Kidney (tissue), 14 donors: Measurements from ENCODE around the gene PRDM8. TPM values are rescaled to one million over a fixed set of nuclear protein-coding genes. Genes with fewer than 3 reads are reported as not detected.

Source experiments
- DNase-seq, 5 donors: peaks; one replicate each; pipeline ENCODE4 v3.0.0-alpha.2; 2013 to 2020
- FAIRE-seq: peaks from 2 replicates; lab custom pipeline; 2012; peaks lifted over from hg19 to GRCh38; lab: Jason Lieb, UNC
- H3K27ac ChIP-seq, 2 donors: one replicate each; pipeline ENCODE4 v1.7.0; 2013; ENCODE audit warnings: low read depth in 2 of 2, low read length in 2 of 2, inconsistent platforms in 1 of 2
- H3K27me3 ChIP-seq: one replicate; pipeline ENCODE4 v1.7.1; 2013; ENCODE audit warnings: low read length, inconsistent platforms; ENCODE audit not compliant: control insufficient read depth, insufficient read depth
- H3K36me3 ChIP-seq, 3 donors: one replicate each; pipeline versions ENCODE4 v1.7.0 to v1.7.1; 2013; ENCODE audit warnings: low read length in 3 of 3, control low read depth in 1 of 3, inconsistent platforms in 1 of 3; ENCODE audit not compliant: insufficient read depth in 3 of 3, control insufficient read depth in 2 of 3
- H3K4me1 ChIP-seq, 3 donors: one replicate each; pipeline versions ENCODE4 v1.7.0 to v1.7.1; 2013; ENCODE audit warnings: low read length in 3 of 3, inconsistent platforms in 1 of 3, low read depth in 1 of 3; ENCODE audit not compliant: control insufficient read depth in 2 of 3, insufficient read depth in 2 of 3
- H3K4me3 ChIP-seq, 3 donors: one replicate each; pipeline versions ENCODE4 v1.7.0 to v1.8.1; 2013; ENCODE audit warnings: low read length in 3 of 3, control low read depth in 1 of 3, inconsistent platforms in 1 of 3
- H3K9ac ChIP-seq, 3 donors: one replicate each; pipeline versions ENCODE4 v1.7.0 to v1.7.1; 2013; ENCODE audit warnings: low read length in 3 of 3, control low read depth in 1 of 3, inconsistent platforms in 1 of 3
- H3K9me3 ChIP-seq, 3 donors: one replicate each; pipeline versions ENCODE4 v1.7.0 to v1.7.1; 2013; ENCODE audit warnings: low read length in 3 of 3, control low read depth in 1 of 3, inconsistent platforms in 1 of 3; ENCODE audit not compliant: control insufficient read depth in 2 of 3, insufficient read depth in 1 of 3
- intact Hi-C: fragments of 100-400 bp; cut with DNase I; formaldehyde crosslinking; loops from one replicate; pipeline ENCODE4 v1.11.1; 2022
- polyA plus RNA-seq: library from polyadenylated mRNA; stranded (reverse); fragments of 350-450 nt; fragmentation: Illumina TruSeq; extraction: RNeasy Lipid Tissue Mini Kit (QIAGEN cat#74804); gene quantifications from one replicate; pipeline ENCODE4 v1.2.3, GENCODE V29; 2014; ENCODE audit warnings: low read depth, low replicate concordance; ENCODE audit not compliant: insufficient read depth
- total RNA-seq: library from RNA; stranded (reverse); fragmentation: NEBNext Ultra II Directional; extraction: Animal tissue kit (Norgen Biotek cat#: 25700); gene quantifications from one replicate; pipeline ENCODE4 v1.2.1, GENCODE V29; 2021
- TF ChIP-seq, protein P1 (sequence below): IDR thresholded peaks from 3 replicates; pipeline ENCODE4 v1.5.1; 2012; ENCODE audit warnings: mild to moderate bottlenecking, moderate library complexity, borderline replicate concordance; ENCODE audit not compliant: insufficient read depth; ENCODE audit errors: extremely low read depth
- donor health status: control.
- donor health status: control.
- donor health status: control.
- donor health status: control.
- donor health status: control.
- donor health status: DM: yes; HTN: yes; CAD: no.
- donor health status: Normal renal cell carcinoma (clear cell type).

Gene PRDM8
- total and polyA plus RNA-seq, 2 donors from 2014 or later = 0.75 to 4.2 TPM

DNA sequence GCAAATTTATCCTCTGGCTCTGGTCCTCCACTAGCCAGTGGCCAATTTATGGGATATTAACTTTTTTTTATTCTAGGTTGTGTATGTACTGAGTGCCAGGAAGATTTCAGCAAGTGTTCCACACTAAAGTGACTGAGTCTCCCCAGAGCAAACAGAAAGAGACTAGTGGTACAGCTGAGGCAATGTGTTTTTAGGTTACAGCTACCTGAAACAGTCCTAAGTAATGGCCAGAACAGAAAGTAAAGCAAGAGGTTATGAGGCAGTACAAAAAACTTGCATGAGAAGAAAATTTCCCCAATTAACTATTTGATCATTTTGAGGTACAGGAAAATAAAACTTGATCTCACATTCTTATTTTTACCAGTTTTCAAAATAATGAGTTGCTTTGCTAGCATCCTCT, 31.2 kb downstream of the PRDM8 start:
- no peak overlapping the region for H3K9ac ChIP-seq
- FAIRE-seq = no peak
- DNase-seq = no peak
- no peaks in the 10 kb centered on the region for H3K9me3 ChIP-seq
- intact Hi-C loops = no loop called here
- no peak overlapping the region for H3K27ac ChIP-seq
- TF ChIP-seq, protein P1, sequence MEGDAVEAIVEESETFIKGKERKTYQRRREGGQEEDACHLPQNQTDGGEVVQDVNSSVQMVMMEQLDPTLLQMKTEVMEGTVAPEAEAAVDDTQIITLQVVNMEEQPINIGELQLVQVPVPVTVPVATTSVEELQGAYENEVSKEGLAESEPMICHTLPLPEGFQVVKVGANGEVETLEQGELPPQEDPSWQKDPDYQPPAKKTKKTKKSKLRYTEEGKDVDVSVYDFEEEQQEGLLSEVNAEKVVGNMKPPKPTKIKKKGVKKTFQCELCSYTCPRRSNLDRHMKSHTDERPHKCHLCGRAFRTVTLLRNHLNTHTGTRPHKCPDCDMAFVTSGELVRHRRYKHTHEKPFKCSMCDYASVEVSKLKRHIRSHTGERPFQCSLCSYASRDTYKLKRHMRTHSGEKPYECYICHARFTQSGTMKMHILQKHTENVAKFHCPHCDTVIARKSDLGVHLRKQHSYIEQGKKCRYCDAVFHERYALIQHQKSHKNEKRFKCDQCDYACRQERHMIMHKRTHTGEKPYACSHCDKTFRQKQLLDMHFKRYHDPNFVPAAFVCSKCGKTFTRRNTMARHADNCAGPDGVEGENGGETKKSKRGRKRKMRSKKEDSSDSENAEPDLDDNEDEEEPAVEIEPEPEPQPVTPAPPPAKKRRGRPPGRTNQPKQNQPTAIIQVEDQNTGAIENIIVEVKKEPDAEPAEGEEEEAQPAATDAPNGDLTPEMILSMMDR = no peak
- no peak overlapping the region for H3K4me3 ChIP-seq
- peaks cover 5% of the 10 kb centered on the region for H3K27me3 ChIP-seq
- H3K4me1 ChIP-seq = no peaks in the 10 kb centered on the region
- no peaks in the 10 kb centered on the region for H3K36me3 ChIP-seq

DNA sequence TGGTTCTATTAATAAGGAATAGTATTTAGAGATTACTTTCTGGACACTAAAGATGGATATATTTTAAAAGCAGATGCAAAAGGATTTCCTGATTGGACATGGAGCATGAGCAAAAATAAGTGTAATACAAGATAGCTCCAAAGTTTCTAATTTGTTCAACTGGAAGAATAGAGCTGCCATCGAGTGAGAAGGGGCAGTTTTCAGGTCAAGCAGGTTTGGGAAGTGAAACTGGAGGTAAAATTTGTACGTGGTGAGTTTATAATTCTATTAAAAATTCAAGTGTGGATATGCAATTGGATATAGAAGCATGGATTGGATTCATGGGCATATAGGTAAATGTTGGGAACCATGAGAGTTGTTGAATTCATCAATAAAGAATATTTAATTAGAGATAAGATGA, 31.8 kb downstream of the PRDM8 start:
- Histone ChIP-seq H3K4me3 (no peak overlapping the region), H3K36me3 (no peaks in the 10 kb centered on the region), H3K27ac (no peak overlapping the region), H3K9me3 (no peaks in the 10 kb centered on the region), H3K4me1 (no peaks in the 10 kb centered on the region), H3K27me3 (peaks cover 5% of the 10 kb centered on the region), H3K9ac (no peak overlapping the region)
- TF ChIP-seq, protein P1 = no peak
- FAIRE-seq = no peak
- intact Hi-C loops = no loop called here
- no peak for DNase-seq

DNA sequence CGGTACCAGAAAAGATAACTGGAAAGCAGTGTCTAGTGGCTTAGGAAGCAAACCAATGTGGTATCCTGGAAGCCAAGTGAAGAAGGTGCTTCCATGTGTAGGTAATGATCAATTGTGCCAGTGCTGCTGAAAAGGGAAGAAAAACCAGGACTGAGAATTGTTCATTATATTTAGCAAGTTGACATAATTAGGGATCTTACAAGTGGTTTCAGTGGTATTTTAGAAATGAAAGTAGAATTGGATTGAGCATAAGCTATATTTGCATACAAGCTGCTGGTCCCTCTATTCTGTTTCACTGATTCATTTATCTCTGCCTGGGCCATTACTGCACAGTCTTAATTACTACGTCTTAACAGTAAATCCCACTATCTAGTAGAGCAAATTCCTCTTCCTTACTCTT, 32.3 kb downstream of the PRDM8 start:
- TF ChIP-seq, protein P1 = no peak
- no peak for FAIRE-seq

DNA sequence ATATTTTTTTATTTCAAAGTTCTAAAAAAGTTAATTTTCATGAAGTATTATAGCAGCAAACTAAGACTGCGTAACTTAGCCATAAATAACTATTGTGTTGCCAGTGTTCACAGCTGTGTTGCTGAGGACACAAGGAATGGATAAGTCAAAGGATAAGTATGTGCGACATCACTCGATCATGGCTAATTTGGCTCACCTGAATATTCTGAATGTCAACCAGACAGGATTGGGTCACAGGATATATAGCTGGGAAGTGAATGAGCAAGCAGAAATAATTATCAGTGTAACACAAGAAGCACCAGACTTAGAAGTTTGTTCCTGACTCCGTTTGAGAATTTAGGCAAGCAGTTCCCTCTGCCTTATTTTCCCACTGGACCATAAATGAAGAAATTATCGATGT, 33.9 kb downstream of the PRDM8 start:
- no peak overlapping the region for H3K9ac ChIP-seq
- TF ChIP-seq, protein P1 = no peak
- FAIRE-seq = no peak
- no peak for DNase-seq
- no peaks in the 10 kb centered on the region for H3K4me1 ChIP-seq
- no peaks in the 10 kb centered on the region for H3K36me3 ChIP-seq
- no peak overlapping the region for H3K4me3 ChIP-seq
- no peaks in the 10 kb centered on the region for H3K9me3 ChIP-seq
- no peaks in the 10 kb centered on the region for H3K27me3 ChIP-seq
- H3K27ac ChIP-seq = no peak overlapping the region
- intact Hi-C loops = no loop called here

More for the DNA sequence above, 32.3 kb downstream of the PRDM8 start:
- no peaks in the 10 kb centered on the region for H3K36me3 ChIP-seq
- H3K9ac ChIP-seq = no peak overlapping the region
- no peaks in the 10 kb centered on the region for H3K9me3 ChIP-seq
- H3K27ac ChIP-seq = no peak overlapping the region
- H3K27me3 ChIP-seq = peaks cover 5% of the 10 kb centered on the region
- intact Hi-C loops = no loop called here
- DNase-seq = no peak
- no peaks in the 10 kb centered on the region for H3K4me1 ChIP-seq
- H3K4me3 ChIP-seq = no peak overlapping the region
